Fibroblast of gingiva (primary cell): ENCODE data around the gene NAT8L.

Experiments
- DNase-seq: peaks from one replicate; pipeline ENCODE4 v3.0.0-alpha.2; 2011; ENCODE audit warnings: low read depth

NAT8L gene

GRCh38 chr4:2045518-2045951, 13.6 kb upstream of the NAT8L start:
- no peak for DNase-seq

GRCh38 chr4:2046031-2046961, 12.8 kb upstream of the NAT8L start:
- no peak for DNase-seq

- DNase-seq, result no peak
These were observed 12.0 kb upstream of the NAT8L start for GRCh38 chr4:2047031-2047660.

GRCh38 chr4:2047781-2048581, 11.1 kb upstream of the NAT8L start:
- DNase-seq, result no peak

DNA sequence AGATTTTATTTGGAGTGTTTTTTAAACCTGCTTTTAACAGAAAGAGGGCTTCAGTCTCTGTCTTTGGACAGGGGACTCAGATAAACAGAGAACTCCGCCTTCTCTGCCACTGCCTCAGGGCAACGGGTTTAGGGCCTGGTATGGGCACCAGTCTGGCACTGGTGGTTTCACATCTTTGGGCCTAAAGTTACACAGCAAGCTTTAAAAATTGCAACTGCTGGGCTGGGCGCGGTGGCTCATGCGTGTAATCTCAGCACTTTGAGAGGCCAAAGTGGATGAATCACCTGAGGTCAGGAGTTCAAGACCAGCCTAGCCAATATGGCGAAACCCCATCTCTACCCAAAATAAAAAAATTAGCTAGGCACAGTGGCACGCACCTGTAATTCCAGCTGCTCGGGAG, 10.3 kb upstream of the NAT8L start:
- no peak for DNase-seq

GRCh38 chr4:2049381-2049780, 9.7 kb upstream of the NAT8L start:
- no peak for DNase-seq

DNA sequence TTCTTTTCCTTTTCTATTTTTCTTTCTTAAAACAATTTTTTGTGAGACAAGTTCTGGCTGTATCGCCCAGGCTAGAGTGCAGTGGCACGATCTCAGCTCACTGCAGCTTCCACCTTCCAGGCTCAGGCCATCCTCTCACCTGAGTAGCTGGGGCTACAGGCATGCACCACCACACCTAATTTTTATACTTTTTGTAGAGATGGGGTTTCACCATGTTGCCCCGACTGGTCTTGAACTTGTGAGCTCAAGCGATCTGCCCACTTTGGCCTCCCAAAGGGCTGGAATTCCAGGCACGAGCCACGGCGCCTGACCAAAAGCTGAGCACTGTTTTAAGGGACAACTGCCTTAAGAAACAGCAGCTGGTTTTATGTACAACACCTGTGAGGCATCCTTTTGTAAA, 9.3 kb upstream of the NAT8L start:
- no peak for DNase-seq

- no peak for DNase-seq
These were observed 8.0 kb upstream of the NAT8L start for GRCh38 chr4:2051086-2051485.

DNA sequence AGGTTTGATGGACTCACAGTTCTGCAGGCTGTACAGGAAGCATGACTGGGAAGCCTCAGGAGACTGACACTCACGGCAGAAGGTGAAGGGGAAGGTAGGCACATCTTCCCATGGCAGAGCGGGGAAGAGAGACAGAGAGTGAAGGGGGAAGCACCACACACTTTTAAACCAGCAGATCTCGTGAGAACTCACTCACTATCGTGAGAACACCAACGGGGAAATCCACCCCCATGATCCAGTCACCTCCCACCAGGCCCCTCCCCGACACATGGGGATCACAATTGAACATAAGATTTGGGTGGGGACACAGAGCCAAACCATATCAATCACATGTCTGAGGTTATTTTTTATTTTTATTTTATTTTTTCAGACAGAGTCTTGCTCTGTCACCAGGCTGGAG, 4.9 kb upstream of the NAT8L start:
- no peak for DNase-seq

GRCh38 chr4:2057382-2058065, 1.6 kb upstream of the NAT8L start:
- DNase-seq, result no peak

DNA sequence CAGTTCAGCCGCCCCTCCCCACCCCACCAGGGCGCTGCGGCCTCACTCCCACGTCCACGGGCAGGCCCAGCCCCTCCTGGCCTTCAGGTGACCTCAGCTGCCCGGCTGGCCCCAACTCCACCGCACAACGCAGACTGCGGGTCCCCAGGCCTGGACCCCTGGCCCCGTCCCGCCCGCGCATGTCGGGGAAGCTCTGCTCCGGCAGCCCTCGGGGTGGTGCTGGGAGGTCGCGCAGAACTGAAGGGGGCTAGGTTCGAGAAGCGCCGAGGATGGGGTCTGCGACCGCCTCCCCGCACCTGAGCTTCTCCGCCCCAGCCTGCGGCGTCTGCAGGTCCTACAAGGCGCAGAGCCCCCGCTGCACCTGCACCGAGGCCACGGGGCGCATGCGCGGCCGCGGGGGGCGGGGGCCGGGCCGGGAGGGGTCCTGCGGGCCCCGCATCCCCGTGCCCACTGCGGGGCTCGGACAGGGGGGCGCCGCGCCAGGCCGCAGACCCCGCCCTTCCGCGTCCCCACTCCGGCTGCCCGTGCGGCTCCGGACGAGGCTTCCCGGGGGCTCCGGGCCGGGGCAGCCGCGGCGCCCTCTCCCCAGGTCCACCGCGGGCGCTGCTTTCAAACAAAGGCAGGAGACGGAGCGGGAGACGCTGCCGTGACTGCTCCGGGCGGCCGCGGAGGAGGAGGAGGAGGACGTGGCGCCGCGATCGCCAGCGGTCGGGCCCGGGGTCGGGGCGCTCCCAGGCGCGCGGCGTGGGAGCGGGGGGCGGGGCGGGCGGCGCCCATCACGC, 672 bp upstream of the NAT8L start:
- no peak for DNase-seq

DNA sequence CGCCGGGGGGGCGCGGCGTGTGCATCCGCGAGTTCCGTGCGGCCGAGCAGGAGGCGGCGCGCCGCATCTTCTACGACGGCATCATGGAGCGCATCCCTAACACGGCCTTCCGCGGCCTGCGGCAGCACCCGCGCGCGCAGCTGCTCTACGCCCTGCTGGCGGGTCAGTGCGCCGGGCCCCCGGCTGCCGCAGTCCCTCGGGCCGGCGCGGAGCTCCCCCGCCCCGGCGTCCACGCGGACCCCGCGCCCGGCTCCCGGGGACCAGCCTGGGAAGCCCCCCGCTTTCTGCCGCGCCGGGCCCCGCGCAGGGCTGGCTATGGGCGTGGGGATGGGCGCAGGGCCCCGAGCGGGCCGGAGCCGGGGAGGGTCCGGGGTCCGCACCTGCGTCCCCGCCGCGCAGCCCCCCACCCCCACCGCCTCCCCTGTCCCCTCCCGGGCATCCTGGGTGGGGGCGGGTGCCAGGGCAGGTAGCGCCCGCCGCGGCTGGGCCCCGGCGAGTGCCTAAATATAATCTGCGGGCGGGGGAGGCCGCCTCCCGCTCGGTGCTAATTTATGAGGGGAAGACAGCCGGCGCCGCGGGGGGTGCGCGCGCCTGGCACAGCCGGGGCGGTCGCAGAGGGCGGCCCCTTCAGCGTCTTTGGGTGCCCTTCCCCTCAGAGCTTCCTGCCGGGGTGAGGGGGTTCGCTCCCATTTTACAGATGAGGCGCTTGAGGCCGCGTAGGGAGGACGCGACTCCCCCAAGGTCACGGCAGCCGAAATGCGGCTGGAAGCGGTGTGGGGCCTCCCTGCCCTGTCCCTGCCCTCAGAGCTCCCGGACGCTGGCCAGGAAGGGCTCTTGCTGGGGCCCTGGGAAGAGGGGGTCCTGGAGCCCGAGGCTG, 837 bp downstream of the NAT8L start:
- DNase-seq, result no peak

- no peak for DNase-seq
These were observed 1.6 kb downstream of the NAT8L start for GRCh38 chr4:2060611-2061185.

GRCh38 chr4:2061186-2062131, 2.3 kb downstream of the NAT8L start:
- DNase-seq, result no peak

- no peak for DNase-seq
These were observed 3.2 kb downstream of the NAT8L start for GRCh38 chr4:2062168-2062807.

GRCh38 chr4:2062808-2063524, 3.8 kb downstream of the NAT8L start:
- no peak for DNase-seq

- DNase-seq, result no peak
These were observed 4.6 kb downstream of the NAT8L start for GRCh38 chr4:2063557-2064275.
